Measurements from ENCODE around the gene PLA2G5. TPM values are rescaled to one million over a fixed set of nuclear protein-coding genes. Genes with fewer than 3 reads are reported as not detected.

PLA2G5 gene
- total RNA-seq, 2 experiments from 2014 or later: not detected

GRCh38 chr1:20111452-20111851, 41.5 kb downstream of the PLA2G5 start:
- Mint-ChIP-seq H3K4me3 (no peak overlapping the region), H3K4me1 (ENCODE audit: low read depth) (no peaks in the 10 kb centered on the region), H3K27me3 (peaks cover 22% of the 10 kb centered on the region), H3K36me3 (ENCODE audit: low read depth) (no peaks in the 10 kb centered on the region), H3K27ac (no peak overlapping the region), H3K9me3 (no peaks in the 10 kb centered on the region)
- ChIA-PET POLR2A (no interaction called here), CTCF (interaction anchor here (0.8 to 1.3 kb wide), 3 partner anchors 9 to 41 kb away, joined by 3 to 5 read pairs (median 3); no protein-coding TSS in a partner anchor)
- intact Hi-C loops (cut with micrococcal nuclease): no loop called here
- no peak for DNase-seq
- no peak for ATAC-seq
- no peak for TF ChIP-seq CTCF (IDR thresholded peaks at IDR 0.05)

- Mint-ChIP-seq H3K27ac (no peak overlapping the region), H3K27me3 (peaks cover 24% of the 10 kb centered on the region), H3K4me3 (no peak overlapping the region), H3K9me3 (no peaks in the 10 kb centered on the region), H3K4me1 (ENCODE audit: low read depth) (no peaks in the 10 kb centered on the region), H3K36me3 (ENCODE audit: low read depth) (no peaks in the 10 kb centered on the region)
- ChIA-PET POLR2A (no interaction called here), CTCF (no interaction called here)
- DNase-seq (no peak), ATAC-seq (no peak)
- intact Hi-C loops (cut with micrococcal nuclease): no loop called here
- TF ChIP-seq CTCF (IDR thresholded peaks at IDR 0.05): no peak
These were observed 42.4 kb downstream of the PLA2G5 start for GRCh38 chr1:20112279-20113000.

- no peak overlapping the region for H3K27ac Mint-ChIP-seq
- no peaks in the 10 kb centered on the region for H3K36me3 Mint-ChIP-seq (ENCODE audit: low read depth)
- H3K27me3 Mint-ChIP-seq: peaks cover 25% of the 10 kb centered on the region
- POLR2A ChIA-PET: interaction anchor here (1.1 kb wide), 1 partner anchor 12 kb away, joined by 4 read pairs; no protein-coding TSS in a partner anchor
- no peak for DNase-seq
- H3K4me1 Mint-ChIP-seq (ENCODE audit: low read depth): no peaks in the 10 kb centered on the region
- H3K4me3 Mint-ChIP-seq: no peak overlapping the region
- ATAC-seq: no peak
- intact Hi-C loops (cut with micrococcal nuclease): no loop called here
- no peaks in the 10 kb centered on the region for H3K9me3 Mint-ChIP-seq
- TF ChIP-seq CTCF (IDR thresholded peaks at IDR 0.05): no peak
- CTCF ChIA-PET: no interaction called here
These were observed 44.1 kb downstream of the PLA2G5 start for GRCh38 chr1:20114021-20114648.

- intact Hi-C loops (cut with micrococcal nuclease): no loop called here
- no peak for DNase-seq
- ChIA-PET POLR2A (interaction anchor here (0.6 kb wide), 1 partner anchor 439 kb away, joined by 3 read pairs; no protein-coding TSS in a partner anchor), CTCF (no interaction called here)
- H3K27me3 Mint-ChIP-seq: peaks cover 23% of the 10 kb centered on the region
- H3K36me3 Mint-ChIP-seq (ENCODE audit: low read depth): no peaks in the 10 kb centered on the region
- no peak overlapping the region for H3K4me3 Mint-ChIP-seq
- no peaks in the 10 kb centered on the region for H3K9me3 Mint-ChIP-seq
- TF ChIP-seq CTCF (IDR thresholded peaks at IDR 0.05): no peak
- no peak for ATAC-seq
- no peaks in the 10 kb centered on the region for H3K4me1 Mint-ChIP-seq (ENCODE audit: low read depth)
- H3K27ac Mint-ChIP-seq: no peak overlapping the region
These were observed 45.5 kb downstream of the PLA2G5 start for GRCh38 chr1:20115479-20115878.

GRCh38 chr1:20115916-20116315, 45.9 kb downstream of the PLA2G5 start:
- H3K4me3 Mint-ChIP-seq: no peak overlapping the region
- no peak overlapping the region for H3K27ac Mint-ChIP-seq
- no peaks in the 10 kb centered on the region for H3K36me3 Mint-ChIP-seq (ENCODE audit: low read depth)
- H3K4me1 Mint-ChIP-seq (ENCODE audit: low read depth): no peaks in the 10 kb centered on the region
- H3K27me3 Mint-ChIP-seq: peaks cover 22% of the 10 kb centered on the region
- H3K9me3 Mint-ChIP-seq: no peaks in the 10 kb centered on the region
- TF ChIP-seq CTCF (IDR thresholded peaks at IDR 0.05): no peak
- ChIA-PET CTCF (no interaction called here), POLR2A (interaction anchor here (0.6 kb wide), 1 partner anchor 439 kb away, joined by 3 read pairs; no protein-coding TSS in a partner anchor)
- intact Hi-C loops (cut with micrococcal nuclease): no loop called here
- DNase-seq (no peak), ATAC-seq (no peak)

Data from activated CD8-positive, alpha-beta T cell treated with anti-CD3 and anti-CD28 coated beads for 36 hours (primary cell).